H9 (cell line): ENCODE data around the gene THBS2. TPM values are rescaled to one million over a fixed set of nuclear protein-coding genes. Genes with fewer than 3 reads are reported as not detected.

ENCODE experiments used
- DNase-seq: peaks from one replicate; pipeline ENCODE4 v3.0.0-alpha.2; 2017
- H2AFZ ChIP-seq: one replicate; pipeline ENCODE4 v1.6.1; 2013; ENCODE audit warnings: mild to moderate bottlenecking, low read length, control low read depth, moderate library complexity
- H2AK5ac ChIP-seq: 2 replicates; pipeline ENCODE4 v1.6.1; 2013; ENCODE audit warnings: low read length, control low read depth, mixed read lengths; ENCODE audit not compliant: insufficient read length
- H2BK120ac ChIP-seq: one replicate; pipeline ENCODE4 v1.6.1; 2013; ENCODE audit warnings: low read depth, mild to moderate bottlenecking, low read length, control low read depth, inconsistent platforms; ENCODE audit not compliant: poor library complexity, severe bottlenecking
- H2BK12ac ChIP-seq: 2 replicates; pipeline ENCODE4 v1.6.1; 2013; ENCODE audit warnings: low read length, control low read depth, mixed read lengths, low read depth; ENCODE audit not compliant: insufficient read length
- H2BK15ac ChIP-seq: 2 replicates; pipeline ENCODE4 v1.6.1; 2013; ENCODE audit warnings: low read depth, low read length, control low read depth
- H2BK20ac ChIP-seq: one replicate; pipeline ENCODE4 v1.6.1; 2013; ENCODE audit warnings: low read depth, mild to moderate bottlenecking, low read length, control low read depth, inconsistent platforms; ENCODE audit not compliant: poor library complexity, severe bottlenecking
- H2BK5ac ChIP-seq: 2 replicates; pipeline ENCODE4 v1.6.1; 2013; ENCODE audit warnings: low read length, control low read depth, mixed read lengths; ENCODE audit not compliant: insufficient read length
- H3K14ac ChIP-seq: 2 replicates; pipeline ENCODE4 v1.6.1; 2013; ENCODE audit warnings: low read length, control low read depth; ENCODE audit not compliant: insufficient read depth
- H3K18ac ChIP-seq: 2 replicates; pipeline ENCODE4 v1.6.1; 2013; ENCODE audit warnings: low read depth, mild to moderate bottlenecking, mixed read lengths, low read length, control low read depth; ENCODE audit not compliant: insufficient read length
- H3K23ac ChIP-seq: 2 replicates; pipeline ENCODE4 v1.6.1; 2013; ENCODE audit warnings: low read length, control low read depth, mixed read lengths, low read depth; ENCODE audit not compliant: insufficient read length
- H3K23me2 ChIP-seq: 2 replicates; pipeline ENCODE4 v1.6.1; 2013; ENCODE audit warnings: low read depth, mild to moderate bottlenecking, mixed read lengths, low read length, control low read depth; ENCODE audit not compliant: insufficient read length, poor library complexity, severe bottlenecking
- H3K27ac ChIP-seq: 2 replicates; pipeline ENCODE4 v1.5.1; 2013; ENCODE audit warnings: low read length, control low read depth, mixed read lengths, low read depth; ENCODE audit not compliant: insufficient read length
- H3K27me3 ChIP-seq: 2 replicates; pipeline ENCODE4 v1.6.1; 2013; ENCODE audit warnings: low read length, control low read depth, inconsistent platforms; ENCODE audit not compliant: insufficient read depth
- H3K4ac ChIP-seq: 2 replicates; pipeline ENCODE4 v1.6.1; 2013; ENCODE audit warnings: low read depth, mild to moderate bottlenecking, control low read depth, inconsistent platforms, low read length, moderate library complexity
- H3K4me1 ChIP-seq: 2 replicates; pipeline ENCODE4 v1.6.1; 2013; ENCODE audit warnings: low read length, control low read depth, inconsistent platforms; ENCODE audit not compliant: insufficient read depth
- H3K4me2 ChIP-seq: 2 replicates; pipeline ENCODE4 v1.6.1; 2013; ENCODE audit warnings: low read length, control low read depth, mixed read lengths; ENCODE audit not compliant: insufficient read length, insufficient read depth
- H3K56ac ChIP-seq: 2 replicates; pipeline ENCODE4 v1.6.1; 2013; ENCODE audit warnings: low read depth, mild to moderate bottlenecking, mixed read lengths, low read length, control low read depth; ENCODE audit not compliant: insufficient read length
- H3K79me1 ChIP-seq: 2 replicates; pipeline ENCODE4 v1.6.1; 2013; ENCODE audit warnings: low read depth, mild to moderate bottlenecking, moderate library complexity, low read length, control low read depth, inconsistent platforms; ENCODE audit not compliant: insufficient read depth, poor library complexity, severe bottlenecking
- H3K79me2 ChIP-seq: 2 replicates; pipeline ENCODE4 v1.6.1; 2013; ENCODE audit warnings: low read length, control low read depth, inconsistent platforms; ENCODE audit not compliant: insufficient read depth
- H3K9ac ChIP-seq: 2 replicates; pipeline ENCODE4 v1.6.1; 2013; ENCODE audit warnings: low read length, control low read depth, mixed read lengths; ENCODE audit not compliant: insufficient read length; ENCODE audit errors: extremely low read depth
- H3K9me3 ChIP-seq: one replicate; pipeline ENCODE4 v1.6.1; 2013; ENCODE audit warnings: low read depth, low read length, inconsistent platforms; ENCODE audit not compliant: control insufficient read depth
- H3T11ph ChIP-seq: one replicate; pipeline ENCODE4 v1.6.1; 2013; ENCODE audit warnings: mild to moderate bottlenecking, low read length, control low read depth, inconsistent platforms
- H4K20me1 ChIP-seq: one replicate; pipeline ENCODE4 v1.6.1; 2013; ENCODE audit not compliant: control insufficient read depth, insufficient read length, insufficient read depth
- H4K5ac ChIP-seq: 2 replicates; pipeline ENCODE4 v1.6.1; 2013; ENCODE audit warnings: low read depth, mild to moderate bottlenecking, mixed read lengths, low read length, control low read depth; ENCODE audit not compliant: insufficient read length
- H4K8ac ChIP-seq: replicated peaks from 2 replicates; pipeline ENCODE4 v1.6.1; 2013; ENCODE audit warnings: low read length, control low read depth, mixed read lengths, low read depth; ENCODE audit not compliant: insufficient read length
- H4K91ac ChIP-seq: 2 replicates; pipeline ENCODE4 v1.6.1; 2013; ENCODE audit warnings: low read depth, mild to moderate bottlenecking, moderate library complexity, mixed read lengths, low read length, control low read depth; ENCODE audit not compliant: insufficient read length
- H3K27ac Mint-ChIP-seq, 3 experiments: 2 replicates in 2 of 3; 3 replicates in 1 of 3; pipeline ENCODE4 v1.8.0; 2020 to 2021; ENCODE audit warnings: mixed read lengths in 3 of 3, mild to moderate bottlenecking in 1 of 3, moderate library complexity in 1 of 3
- H3K27me3 Mint-ChIP-seq: 2 replicates; pipeline ENCODE4 v1.8.0; 2021; ENCODE audit warnings: low read depth, mild to moderate bottlenecking, moderate library complexity, mixed read lengths
- H3K36me3 Mint-ChIP-seq, 3 experiments: 2 replicates in 2 of 3; 3 replicates in 1 of 3; pipeline ENCODE4 v1.8.0; 2020 to 2021; ENCODE audit warnings: low read depth in 3 of 3, mixed read lengths in 3 of 3; ENCODE audit not compliant: insufficient read depth in 1 of 3
- H3K4me1 Mint-ChIP-seq, 2 experiments: 2 replicates each; pipeline ENCODE4 v1.8.0; 2020; ENCODE audit warnings: mixed read lengths in 2 of 2
- H3K4me3 Mint-ChIP-seq, 2 experiments: 2 replicates in 1 of 2; 3 replicates in 1 of 2; pipeline ENCODE4 v1.8.0; 2020 to 2021; ENCODE audit warnings: mild to moderate bottlenecking in 2 of 2, mixed read lengths in 2 of 2, moderate library complexity in 1 of 2
- H3K9me3 Mint-ChIP-seq, 2 experiments: 2 replicates in 1 of 2; 3 replicates in 1 of 2; pipeline ENCODE4 v1.8.0; 2020; ENCODE audit warnings: mild to moderate bottlenecking in 2 of 2, mixed read lengths in 2 of 2, moderate library complexity in 1 of 2
- WGBS: extraction: QIAGEN DNeasy Blood & Tissue Kit; methylation state at CpG from one replicate; pipeline ENCODE4 v1.1.7; 2013; ENCODE audit warnings: missing lambda C conversion rate, low lambda C conversion rate, mixed read lengths; ENCODE audit not compliant: insufficient read length; ENCODE audit errors: extremely low coverage; 5-methylcytosine and 5-hydroxymethylcytosine counted together
- total RNA-seq: library from RNA; stranded (reverse); gene quantifications from 2 replicates; pipeline ENCODE4 v1.2.1, GENCODE V29; 2021
- TF ChIP-seq, protein P1 (sequence below): fragments of 200-600 bp; sonication (generic); conservative IDR thresholded peaks from 3 replicates; pipeline ENCODE4 v1.8.0; 2021; ENCODE audit warnings: antibody characterized with exemption, mild to moderate bottlenecking

THBS2 gene
- total RNA-seq, 1 experiment from 2014 or later: 14.7 TPM

DNA sequence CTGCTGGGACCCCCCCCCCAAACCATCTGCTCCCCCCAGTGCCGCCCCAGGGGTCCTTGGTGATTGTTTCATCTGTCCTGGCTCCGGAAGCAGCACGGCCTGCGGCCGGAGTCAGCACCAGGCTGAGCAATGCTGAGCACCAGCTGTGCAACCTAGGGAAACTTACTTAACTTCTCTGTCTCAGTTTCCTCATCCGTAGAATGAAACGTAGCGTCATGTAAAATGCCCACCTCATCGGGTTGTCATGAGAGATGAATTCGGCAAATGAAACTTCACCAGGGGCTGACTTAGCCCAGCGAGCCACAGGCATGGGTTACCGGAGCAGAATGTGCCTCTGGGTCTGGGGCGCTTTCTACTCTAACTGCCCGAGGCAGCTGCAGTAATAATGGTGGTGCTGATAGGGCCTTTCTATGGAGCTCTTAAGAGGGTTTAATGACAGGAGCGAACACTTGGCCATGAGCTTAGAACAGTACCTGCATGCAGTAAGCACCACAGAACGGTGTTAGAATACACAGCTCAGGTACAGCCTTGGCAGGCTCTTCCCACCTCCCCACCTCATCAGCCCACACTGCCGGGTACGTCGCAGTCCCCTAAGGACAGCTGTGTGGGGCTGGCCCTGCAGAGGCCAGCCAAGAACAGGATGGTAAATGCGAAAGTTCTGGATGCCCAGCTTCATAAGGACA is 1.7 kb downstream of the THBS2 start:
- H3K79me1 ChIP-seq: no peaks in the 10 kb centered on the region
- H3K9me3 ChIP-seq: no peaks in the 10 kb centered on the region
- H3K4me2 ChIP-seq: peak overlapping the region; percentile 70
- no peak overlapping the region for H2AK5ac ChIP-seq
- Mint-ChIP-seq H3K27me3 (peaks cover 38% of the 10 kb centered on the region), H3K27ac (peak overlapping the region in 2 of 3 experiments; percentile 44 to 93; a peak in 5 of 7 replicates), H3K36me3 (peaks cover 24 to 31% (median 27%) of the 10 kb centered on the region in 3 experiments), H3K9me3 (peaks cover 1 to 12% of the 10 kb centered on the region in 2 experiments; a peak in 3 of 5 replicates), H3K4me1 (peaks cover 55% of the 10 kb centered on the region in 2 experiments), H3K4me3 (peak overlapping the region; percentile 65 to 90)
- H3K23ac ChIP-seq: no peak overlapping the region
- TF ChIP-seq, protein P1, sequence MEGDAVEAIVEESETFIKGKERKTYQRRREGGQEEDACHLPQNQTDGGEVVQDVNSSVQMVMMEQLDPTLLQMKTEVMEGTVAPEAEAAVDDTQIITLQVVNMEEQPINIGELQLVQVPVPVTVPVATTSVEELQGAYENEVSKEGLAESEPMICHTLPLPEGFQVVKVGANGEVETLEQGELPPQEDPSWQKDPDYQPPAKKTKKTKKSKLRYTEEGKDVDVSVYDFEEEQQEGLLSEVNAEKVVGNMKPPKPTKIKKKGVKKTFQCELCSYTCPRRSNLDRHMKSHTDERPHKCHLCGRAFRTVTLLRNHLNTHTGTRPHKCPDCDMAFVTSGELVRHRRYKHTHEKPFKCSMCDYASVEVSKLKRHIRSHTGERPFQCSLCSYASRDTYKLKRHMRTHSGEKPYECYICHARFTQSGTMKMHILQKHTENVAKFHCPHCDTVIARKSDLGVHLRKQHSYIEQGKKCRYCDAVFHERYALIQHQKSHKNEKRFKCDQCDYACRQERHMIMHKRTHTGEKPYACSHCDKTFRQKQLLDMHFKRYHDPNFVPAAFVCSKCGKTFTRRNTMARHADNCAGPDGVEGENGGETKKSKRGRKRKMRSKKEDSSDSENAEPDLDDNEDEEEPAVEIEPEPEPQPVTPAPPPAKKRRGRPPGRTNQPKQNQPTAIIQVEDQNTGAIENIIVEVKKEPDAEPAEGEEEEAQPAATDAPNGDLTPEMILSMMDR: no peak
- H4K8ac ChIP-seq: no peak overlapping the region
- H3K14ac ChIP-seq: no peak overlapping the region
- peak; percentile 57 for DNase-seq
- no peak overlapping the region for H3T11ph ChIP-seq
- no peak overlapping the region for H3K56ac ChIP-seq
- no peak overlapping the region for H3K18ac ChIP-seq
- no peak overlapping the region for H4K5ac ChIP-seq
- no peak overlapping the region for H4K91ac ChIP-seq
- H3K27ac ChIP-seq: no peak overlapping the region
- no peak overlapping the region for H2BK12ac ChIP-seq
- no peak overlapping the region for H2BK120ac ChIP-seq
- H3K4me1 ChIP-seq: peaks cover 10% of the 10 kb centered on the region; the same call in 1 of the 2 replicates
- H3K4ac ChIP-seq: no peak overlapping the region
- no peak overlapping the region for H2BK5ac ChIP-seq
- no peaks in the 10 kb centered on the region; the same call in 1 of the 2 replicates for H3K79me2 ChIP-seq
- no peak overlapping the region for H2BK20ac ChIP-seq
- peaks cover 16% of the 10 kb centered on the region for H3K23me2 ChIP-seq
- no peaks in the 10 kb centered on the region for H4K20me1 ChIP-seq
- H2AFZ ChIP-seq: no peak overlapping the region
- H3K27me3 ChIP-seq: no peaks in the 10 kb centered on the region; the same call in 1 of the 2 replicates
- H2BK15ac ChIP-seq: no peak overlapping the region
- no peak overlapping the region for H3K9ac ChIP-seq
- no CpG with 5 or more reads among the region's 20 CpGs for WGBS
